ENCODE results near the gene KHDRBS2. TPM values are rescaled to one million over a fixed set of nuclear protein-coding genes. Genes with fewer than 3 reads are reported as not detected.

Gene KHDRBS2
- total RNA-seq, 1 donor from 2014 or later, result not detected

- no peaks in the 10 kb centered on the region for H3K27me3 Mint-ChIP-seq (ENCODE audit: low read depth, unreplicated experiment)
These were observed 93.4 kb downstream of the KHDRBS2 start for GRCh38 chr6:62192593-62192992.

GRCh38 chr6:62175195-62175594, 110.8 kb downstream of the KHDRBS2 start:
- H3K27me3 ChIP-seq (ENCODE audit: insufficient read depth, low read length), result no peaks in the 10 kb centered on the region
- H3K4me2 ChIP-seq (ENCODE audit: low read length), result no peak overlapping the region
- H3K4me3 ChIP-seq (ENCODE audit: insufficient read depth, low read depth, low read length), result no peak overlapping the region
- FAIRE-seq (no peak), DNase-seq (ENCODE audit: low read depth) (no peak)
- no peak overlapping the region for H3K9ac ChIP-seq (ENCODE audit: low read length)
- H3K36me3 ChIP-seq (ENCODE audit: insufficient read depth, low read length), result no peaks in the 10 kb centered on the region
- no peak overlapping the region for H2AFZ ChIP-seq (ENCODE audit: low read depth, low read length)
- H3K9me3 Mint-ChIP-seq (ENCODE audit: unreplicated experiment), result no peaks in the 10 kb centered on the region
- no peaks in the 10 kb centered on the region for H3K4me1 ChIP-seq (ENCODE audit: insufficient read depth, low read length)
- H3K27ac Mint-ChIP-seq (ENCODE audit: unreplicated experiment), result no peak overlapping the region
- no peak overlapping the region for H3K27ac ChIP-seq (ENCODE audit: low read depth, low read length)
- TF ChIP-seq CTCF (IDR thresholded peaks at IDR 0.05; ENCODE audit: insufficient read depth, low read depth, low read length) (no peak), EZH2 (IDR thresholded peaks at IDR 0.05; ENCODE audit: insufficient read depth, low read length) (no peak)
- H3K4me1 Mint-ChIP-seq (ENCODE audit: low read depth, unreplicated experiment), result no peaks in the 10 kb centered on the region
- H3K27me3 Mint-ChIP-seq (ENCODE audit: low read depth, unreplicated experiment), result no peaks in the 10 kb centered on the region
- H3K36me3 Mint-ChIP-seq (ENCODE audit: low read depth, unreplicated experiment), result no peaks in the 10 kb centered on the region
- no peaks in the 10 kb centered on the region for H3K79me2 ChIP-seq (ENCODE audit: insufficient read depth, low read length)
- no peaks in the 10 kb centered on the region for H3K9me3 ChIP-seq (ENCODE audit: insufficient read depth, low read depth, low read length)
- H4K20me1 ChIP-seq (ENCODE audit: insufficient read depth, low read length), result no peaks in the 10 kb centered on the region
- no peak overlapping the region for H3K4me3 Mint-ChIP-seq (ENCODE audit: unreplicated experiment)

More at GRCh38 chr6:62192593-62192992, 93.4 kb downstream of the KHDRBS2 start:
- H3K27ac Mint-ChIP-seq (ENCODE audit: unreplicated experiment), result no peak overlapping the region
- no peaks in the 10 kb centered on the region for H3K4me1 ChIP-seq (ENCODE audit: insufficient read depth, low read length)
- no peak overlapping the region for H3K27ac ChIP-seq (ENCODE audit: low read depth, low read length)
- no peak overlapping the region for H3K4me3 Mint-ChIP-seq (ENCODE audit: unreplicated experiment)
- no peaks in the 10 kb centered on the region for H3K36me3 Mint-ChIP-seq (ENCODE audit: low read depth, unreplicated experiment)
- peaks cover 2% of the 10 kb centered on the region for H3K9me3 Mint-ChIP-seq (ENCODE audit: unreplicated experiment)
- H3K79me2 ChIP-seq (ENCODE audit: insufficient read depth, low read length), result no peaks in the 10 kb centered on the region
- FAIRE-seq (no peak), DNase-seq (ENCODE audit: low read depth) (no peak)
- H3K36me3 ChIP-seq (ENCODE audit: insufficient read depth, low read length), result no peaks in the 10 kb centered on the region
- no peak overlapping the region for H3K9ac ChIP-seq (ENCODE audit: low read length)
- no peak overlapping the region for H3K4me3 ChIP-seq (ENCODE audit: insufficient read depth, low read depth, low read length)
- H3K4me2 ChIP-seq (ENCODE audit: low read length), result no peak overlapping the region
- no peak overlapping the region for H2AFZ ChIP-seq (ENCODE audit: low read depth, low read length)
- no peaks in the 10 kb centered on the region for H3K4me1 Mint-ChIP-seq (ENCODE audit: low read depth, unreplicated experiment)
- TF ChIP-seq EZH2 (IDR thresholded peaks at IDR 0.05; ENCODE audit: insufficient read depth, low read length) (no peak), CTCF (IDR thresholded peaks at IDR 0.05; ENCODE audit: insufficient read depth, low read depth, low read length) (no peak)
- H3K27me3 ChIP-seq (ENCODE audit: insufficient read depth, low read length), result no peaks in the 10 kb centered on the region
- H4K20me1 ChIP-seq (ENCODE audit: insufficient read depth, low read length), result no peaks in the 10 kb centered on the region
- peaks cover 4% of the 10 kb centered on the region for H3K9me3 ChIP-seq (ENCODE audit: insufficient read depth, low read depth, low read length)

GRCh38 chr6:62174548-62174947, 111.5 kb downstream of the KHDRBS2 start:
- FAIRE-seq, result no peak

More at GRCh38 chr6:62174548-62174947, 111.5 kb downstream of the KHDRBS2 start:
- no peak for TF ChIP-seq CTCF (IDR thresholded peaks at IDR 0.05; ENCODE audit: insufficient read depth, low read depth, low read length)
- no peak for TF ChIP-seq EZH2 (IDR thresholded peaks at IDR 0.05; ENCODE audit: insufficient read depth, low read length)
- Histone ChIP-seq H3K4me2 (ENCODE audit: low read length) (no peak overlapping the region), H3K9me3 (ENCODE audit: insufficient read depth, low read depth, low read length) (peaks cover 3% of the 10 kb centered on the region), H2AFZ (ENCODE audit: low read depth, low read length) (no peak overlapping the region), H3K9ac (ENCODE audit: low read length) (no peak overlapping the region), H3K27ac (ENCODE audit: low read depth, low read length) (no peak overlapping the region), H3K4me3 (ENCODE audit: insufficient read depth, low read depth, low read length) (no peak overlapping the region), H3K27me3 (ENCODE audit: insufficient read depth, low read length) (no peaks in the 10 kb centered on the region), H3K36me3 (ENCODE audit: insufficient read depth, low read length) (no peaks in the 10 kb centered on the region), H3K79me2 (ENCODE audit: insufficient read depth, low read length) (no peaks in the 10 kb centered on the region), H4K20me1 (ENCODE audit: insufficient read depth, low read length) (no peaks in the 10 kb centered on the region), H3K4me1 (ENCODE audit: insufficient read depth, low read length) (no peaks in the 10 kb centered on the region)
- Mint-ChIP-seq H3K36me3 (ENCODE audit: low read depth, unreplicated experiment) (no peaks in the 10 kb centered on the region), H3K9me3 (ENCODE audit: unreplicated experiment) (no peaks in the 10 kb centered on the region), H3K27ac (ENCODE audit: unreplicated experiment) (no peak overlapping the region), H3K4me1 (ENCODE audit: low read depth, unreplicated experiment) (no peaks in the 10 kb centered on the region), H3K27me3 (ENCODE audit: low read depth, unreplicated experiment) (no peaks in the 10 kb centered on the region), H3K4me3 (ENCODE audit: unreplicated experiment) (no peak overlapping the region)
- DNase-seq (ENCODE audit: low read depth), result no peak

Data from astrocyte (in vitro differentiated cells and primary cell).